Measurements from ENCODE around the gene SENP2. TPM values are rescaled to one million over a fixed set of nuclear protein-coding genes. Genes with fewer than 3 reads are reported as not detected.

Gene SENP2
- total RNA-seq (2022; extraction: Qiagen RNA extraction), result 18.1 to 22.8 TPM (median 20.9 TPM) in 5 replicates

DNA sequence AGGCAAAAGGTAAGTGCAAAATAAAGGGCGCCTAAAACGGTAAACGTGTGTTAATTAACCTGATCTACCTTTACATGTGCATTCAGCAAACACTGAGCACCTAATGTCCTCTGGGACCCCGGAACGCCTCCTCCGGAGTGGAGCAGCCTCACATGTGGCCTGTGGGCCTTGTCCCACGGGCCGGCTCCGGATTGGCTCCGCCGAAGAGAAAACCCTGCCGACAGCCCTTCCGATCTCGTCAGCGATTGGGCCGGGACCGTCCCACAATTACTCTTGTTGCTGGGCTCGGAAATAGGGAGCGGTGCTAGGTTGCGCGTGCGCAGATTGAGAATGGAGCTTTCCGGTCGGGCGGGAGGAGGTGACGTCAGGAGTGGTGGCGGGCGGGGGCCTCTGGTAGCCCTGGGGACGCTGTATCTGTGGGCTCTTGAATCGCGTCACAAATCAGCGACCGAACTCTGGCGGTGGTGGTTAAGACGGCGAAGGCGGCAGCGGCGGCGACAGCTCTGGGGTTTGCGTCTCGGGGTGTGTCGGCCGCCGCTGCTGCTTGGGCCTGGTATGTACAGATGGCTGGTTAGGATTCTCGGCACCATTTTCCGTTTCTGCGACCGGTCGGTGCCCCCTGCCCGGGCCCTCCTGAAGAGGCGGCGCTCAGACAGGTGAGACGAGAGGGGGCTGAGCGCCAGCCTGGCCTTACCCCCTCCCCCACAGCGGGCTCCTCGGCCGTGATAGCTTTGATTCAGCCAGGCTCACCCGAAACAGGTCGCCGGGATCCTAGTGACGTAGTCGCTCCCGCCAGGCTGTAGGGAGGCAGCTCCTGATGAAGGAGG is at the start of gene SENP2:
Gene SENP2 (plus strand): TSS at position 437 of the 827 bp plus-strand sequence. CDS start 119 bp downstream, at position 556.

GRCh38 chr3:185552358-185552877 is 33.7 kb upstream of the SENP2 start, which contains the start of gene LIPH:
Gene LIPH (minus strand): TSS chr3:185552588. CDS start chr3:185552471, 117 bp downstream.

Other genes with a start within 250 kb of the SENP2 start
- 12.4 to 15.2 TPM (median 13.0 TPM) in 5 replicates for gene MAP3K13, start 223.2 kb upstream of the SENP2 start, total RNA-seq (2022; extraction: Qiagen RNA extraction)
- gene TMEM41A, start 87.3 kb upstream of the SENP2 start, total RNA-seq (2022; extraction: Qiagen RNA extraction), result 19.9 to 23.1 TPM (median 21.1 TPM) in 5 replicates
- gene LIPH, start 33.7 kb upstream of the SENP2 start, total RNA-seq (2022; extraction: Qiagen RNA extraction), result 4.9 to 5.9 TPM (median 5.5 TPM) in 5 replicates
- gene IGF2BP2, start 238.7 kb downstream of the SENP2 start, total RNA-seq (2022; extraction: Qiagen RNA extraction), result 12.0 to 12.8 TPM (median 12.5 TPM) in 5 replicates

All from A549 treated with Mapracorat at 1 μM for 4 hours (cell line).